ENCODE results near the gene ABLIM2. TPM values are rescaled to one million over a fixed set of nuclear protein-coding genes. Genes with fewer than 3 reads are reported as not detected.

ABLIM2 gene
- total RNA-seq, 3 donors from 2014 or later (not counting 1 experiment from before 2014, with no cell fraction given), result 0.71 to 2.8 (median 1.3) TPM

DNA sequence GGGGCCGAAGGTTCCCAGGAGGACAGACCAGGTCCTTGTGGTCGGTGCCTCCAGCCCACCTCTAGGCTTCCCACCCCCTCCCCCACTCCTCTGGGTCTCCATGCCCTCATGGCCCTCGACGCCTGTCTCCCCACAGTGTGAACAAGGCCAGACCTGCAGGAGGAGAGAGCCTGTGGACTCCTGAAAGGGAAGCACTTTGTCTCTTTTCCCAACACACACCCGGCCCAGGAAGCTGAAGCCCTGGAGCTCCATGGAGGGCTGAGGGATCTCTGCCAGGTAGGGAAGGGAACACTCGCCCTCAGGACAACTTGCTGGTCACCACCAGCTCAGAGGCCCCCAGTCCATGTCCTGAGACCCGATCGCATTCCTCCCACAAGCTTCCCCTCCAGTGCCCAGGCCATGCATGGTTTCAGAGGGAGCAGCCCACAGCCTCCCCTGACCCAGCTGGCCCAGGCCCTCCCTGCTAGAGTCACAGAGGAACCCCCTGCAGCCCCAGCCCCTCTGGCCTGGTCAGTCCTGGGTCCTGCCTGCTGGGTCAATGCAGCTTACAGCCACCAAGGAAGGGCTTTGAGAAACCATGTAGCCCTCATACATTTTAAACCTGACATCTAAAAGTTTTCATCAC is 60.8 kb downstream of the ABLIM2 start:
- Mint-ChIP-seq H3K4me3 (no peak overlapping the region), H3K4me1 (no peaks in the 10 kb centered on the region), H3K36me3 (peaks cover 9% of the 10 kb centered on the region), H3K27me3 (ENCODE audit: low read depth in 2 of 2) (peaks cover 0 to 2% of the 10 kb centered on the region in 2 donors), H3K9me3 (peaks cover 0 to 12% of the 10 kb centered on the region in 2 donors), H3K27ac (no peak overlapping the region)
- H3K27ac ChIP-seq (ENCODE audit: low read length), result no peak overlapping the region
- WGBS (ENCODE audit: insufficient coverage), result 76% methylated on average over 8 of the region's 8 CpGs
- TF ChIP-seq, protein P1, sequence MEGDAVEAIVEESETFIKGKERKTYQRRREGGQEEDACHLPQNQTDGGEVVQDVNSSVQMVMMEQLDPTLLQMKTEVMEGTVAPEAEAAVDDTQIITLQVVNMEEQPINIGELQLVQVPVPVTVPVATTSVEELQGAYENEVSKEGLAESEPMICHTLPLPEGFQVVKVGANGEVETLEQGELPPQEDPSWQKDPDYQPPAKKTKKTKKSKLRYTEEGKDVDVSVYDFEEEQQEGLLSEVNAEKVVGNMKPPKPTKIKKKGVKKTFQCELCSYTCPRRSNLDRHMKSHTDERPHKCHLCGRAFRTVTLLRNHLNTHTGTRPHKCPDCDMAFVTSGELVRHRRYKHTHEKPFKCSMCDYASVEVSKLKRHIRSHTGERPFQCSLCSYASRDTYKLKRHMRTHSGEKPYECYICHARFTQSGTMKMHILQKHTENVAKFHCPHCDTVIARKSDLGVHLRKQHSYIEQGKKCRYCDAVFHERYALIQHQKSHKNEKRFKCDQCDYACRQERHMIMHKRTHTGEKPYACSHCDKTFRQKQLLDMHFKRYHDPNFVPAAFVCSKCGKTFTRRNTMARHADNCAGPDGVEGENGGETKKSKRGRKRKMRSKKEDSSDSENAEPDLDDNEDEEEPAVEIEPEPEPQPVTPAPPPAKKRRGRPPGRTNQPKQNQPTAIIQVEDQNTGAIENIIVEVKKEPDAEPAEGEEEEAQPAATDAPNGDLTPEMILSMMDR (IDR thresholded peaks at IDR 0.05), result no peak
- ATAC-seq (no peak), DNase-seq (no peak)
- peaks cover 5% of the 10 kb centered on the region for H3K9me3 ChIP-seq (ENCODE audit: control insufficient read depth, insufficient read depth, low read length)
- H3K4me1 ChIP-seq (ENCODE audit: control insufficient read depth, insufficient read depth, low read length), result no peaks in the 10 kb centered on the region
- intact Hi-C loops (cut with micrococcal nuclease), result no loop called here
- no peaks in the 10 kb centered on the region for H3K27me3 ChIP-seq (ENCODE audit: control insufficient read depth, insufficient read depth, low read length)
- H3K36me3 ChIP-seq (ENCODE audit: control insufficient read depth, insufficient read depth, low read length), result no peaks in the 10 kb centered on the region
- H3K4me3 ChIP-seq (ENCODE audit: low read length), result no peak overlapping the region

DNA sequence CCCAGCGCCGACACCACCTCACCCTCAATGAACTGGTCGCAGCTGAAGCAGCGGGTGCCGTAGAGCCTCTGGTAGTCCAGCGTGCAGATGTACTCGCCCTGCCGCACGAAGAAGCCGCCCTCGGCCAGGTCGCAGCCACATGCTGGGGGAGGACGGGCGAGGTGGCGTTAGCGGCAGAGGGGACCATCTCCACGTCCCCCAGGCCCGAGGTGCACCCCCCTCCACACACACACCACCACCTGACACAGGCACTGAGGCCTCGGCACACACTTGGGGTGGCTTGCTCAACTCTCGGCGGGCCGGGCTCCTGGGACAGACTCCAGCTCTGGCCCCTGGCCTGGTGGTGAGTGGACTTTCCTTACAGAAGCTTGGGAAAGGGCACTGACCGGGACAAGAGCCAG is 61.5 kb downstream of the ABLIM2 start:
- H3K4me1 Mint-ChIP-seq, result no peaks in the 10 kb centered on the region
- no peaks in the 10 kb centered on the region for H3K36me3 ChIP-seq (ENCODE audit: control insufficient read depth, insufficient read depth, low read length)
- peaks cover 0 to 12% of the 10 kb centered on the region in 2 donors for H3K9me3 Mint-ChIP-seq
- ATAC-seq (no peak), DNase-seq (no peak)
- H3K4me3 Mint-ChIP-seq, result no peak overlapping the region
- H3K27ac ChIP-seq (ENCODE audit: low read length), result no peak overlapping the region
- peaks cover 0 to 2% of the 10 kb centered on the region in 2 donors for H3K27me3 Mint-ChIP-seq (ENCODE audit: low read depth in 2 of 2)
- H3K27me3 ChIP-seq (ENCODE audit: control insufficient read depth, insufficient read depth, low read length), result no peaks in the 10 kb centered on the region
- 93% methylated on average over 23 of the region's 23 CpGs for WGBS (ENCODE audit: insufficient coverage)
- TF ChIP-seq, protein P1 (IDR thresholded peaks at IDR 0.05), result no peak
- H3K4me1 ChIP-seq (ENCODE audit: control insufficient read depth, insufficient read depth, low read length), result no peaks in the 10 kb centered on the region
- H3K4me3 ChIP-seq (ENCODE audit: low read length), result no peak overlapping the region
- intact Hi-C loops (cut with micrococcal nuclease), result no loop called here
- peaks cover 5% of the 10 kb centered on the region for H3K9me3 ChIP-seq (ENCODE audit: control insufficient read depth, insufficient read depth, low read length)
- H3K36me3 Mint-ChIP-seq, result peaks cover 9% of the 10 kb centered on the region
- no peak overlapping the region for H3K27ac Mint-ChIP-seq

DNA sequence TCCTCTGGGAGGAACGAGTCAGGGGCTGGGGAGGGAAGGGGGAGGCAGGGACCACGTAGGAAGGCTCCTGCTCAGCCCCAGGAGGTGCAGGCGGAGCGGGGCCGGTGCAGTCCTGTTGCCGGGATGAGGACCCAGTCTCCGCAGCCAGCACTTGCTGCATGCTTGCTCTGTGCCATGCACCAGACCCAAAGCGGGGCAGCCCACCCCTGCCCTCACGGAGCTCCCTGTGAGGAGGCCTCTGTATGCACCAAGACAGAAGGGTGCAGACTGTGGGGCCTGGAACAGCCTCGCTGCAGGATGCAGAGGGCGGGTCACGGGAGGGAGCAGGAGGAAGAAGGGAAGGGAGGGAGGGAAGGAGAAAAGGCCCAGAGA is 61.9 kb downstream of the ABLIM2 start:
- Histone ChIP-seq H3K27me3 (ENCODE audit: control insufficient read depth, insufficient read depth, low read length) (no peaks in the 10 kb centered on the region), H3K4me3 (ENCODE audit: low read length) (no peak overlapping the region), H3K36me3 (ENCODE audit: control insufficient read depth, insufficient read depth, low read length) (no peaks in the 10 kb centered on the region), H3K27ac (ENCODE audit: low read length) (no peak overlapping the region), H3K4me1 (ENCODE audit: control insufficient read depth, insufficient read depth, low read length) (no peaks in the 10 kb centered on the region), H3K9me3 (ENCODE audit: control insufficient read depth, insufficient read depth, low read length) (peaks cover 5% of the 10 kb centered on the region)
- ATAC-seq (no peak), DNase-seq (no peak)
- H3K4me1 Mint-ChIP-seq, result no peaks in the 10 kb centered on the region
- peaks cover 0 to 2% of the 10 kb centered on the region in 2 donors for H3K27me3 Mint-ChIP-seq (ENCODE audit: low read depth in 2 of 2)
- peaks cover 0 to 12% of the 10 kb centered on the region in 2 donors for H3K9me3 Mint-ChIP-seq
- 51% methylated on average over 12 of the region's 12 CpGs for WGBS (ENCODE audit: insufficient coverage)
- H3K27ac Mint-ChIP-seq, result no peak overlapping the region
- peaks cover 9% of the 10 kb centered on the region for H3K36me3 Mint-ChIP-seq
- TF ChIP-seq, protein P1 (IDR thresholded peaks at IDR 0.05), result no peak
- no peak overlapping the region for H3K4me3 Mint-ChIP-seq
- intact Hi-C loops (cut with micrococcal nuclease), result no loop called here
